Adipocyte (in vitro differentiated cells): Measurements from ENCODE around the gene DMTF1.
A peak's percentile ranks its signal among the peaks of the same experiment; 100 is the strongest.
"Not testable (repeated sequence)": the region's sequence is repeated elsewhere in the genome, so short reads cannot be mapped to it uniquely, and the experiment has no call there.

Experiments
- DNase-seq: peaks from one replicate; pipeline ENCODE4 v3.0.0-alpha.2; 2015; ENCODE audit warnings: low read depth
- H3K27me3 ChIP-seq: replicated peaks from 2 replicates; pipeline ENCODE4 v1.7.0; 2013; ENCODE audit warnings: mild to moderate bottlenecking, low read length, moderate library complexity; ENCODE audit not compliant: control insufficient read depth, insufficient read depth
- H3K36me3 ChIP-seq: 2 replicates; pipeline ENCODE4 v1.7.0; 2013; ENCODE audit warnings: low read length, mild to moderate bottlenecking, moderate library complexity; ENCODE audit not compliant: control insufficient read depth, insufficient read depth, severe bottlenecking
- H3K4me1 ChIP-seq: 2 replicates; pipeline ENCODE4 v1.7.0; 2013; ENCODE audit warnings: mild to moderate bottlenecking, low read length, moderate library complexity; ENCODE audit not compliant: control insufficient read depth, insufficient read depth
- H3K4me3 ChIP-seq: 2 replicates; pipeline ENCODE4 v1.7.0; 2013; ENCODE audit warnings: mild to moderate bottlenecking, low read length, moderate library complexity
- H3K9ac ChIP-seq: 2 replicates; pipeline ENCODE4 v1.7.0; 2013; ENCODE audit warnings: mild to moderate bottlenecking, low read length, moderate library complexity
- H3K9me3 ChIP-seq: 2 replicates; pipeline ENCODE4 v1.7.0; 2013; ENCODE audit warnings: mild to moderate bottlenecking, low read length, moderate library complexity; ENCODE audit not compliant: control insufficient read depth

Gene DMTF1

GRCh38 chr7:87231711-87232110, 79.5 kb downstream of the DMTF1 start:
- Histone ChIP-seq H3K4me3 (no peak overlapping the region), H3K27me3 (no peaks in the 10 kb centered on the region), H3K9me3 (no peaks in the 10 kb centered on the region), H3K9ac (no peak overlapping the region), H3K4me1 (peaks cover 19% of the 10 kb centered on the region), H3K36me3 (no peaks in the 10 kb centered on the region)
- DNase-seq = no peak

- H3K4me1 ChIP-seq = peaks cover 19% of the 10 kb centered on the region
- H3K4me3 ChIP-seq = no peak overlapping the region
- peaks cover 3% of the 10 kb centered on the region for H3K27me3 ChIP-seq
- H3K36me3 ChIP-seq = no peaks in the 10 kb centered on the region
- H3K9me3 ChIP-seq = no peaks in the 10 kb centered on the region
- peak; percentile 47 for DNase-seq
- H3K9ac ChIP-seq = no peak overlapping the region
Measured at GRCh38 chr7:87234949-87235348, 82.7 kb downstream of the DMTF1 start.

GRCh38 chr7:87238464-87239051, 86.3 kb downstream of the DMTF1 start:
- H3K36me3 ChIP-seq, H3K27me3 ChIP-seq, DNase-seq, H3K4me3 ChIP-seq, H3K9ac ChIP-seq, H3K9me3 ChIP-seq, H3K4me1 ChIP-seq: not testable (repeated sequence)

- DNase-seq, H3K36me3 ChIP-seq, H3K9me3 ChIP-seq, H3K4me3 ChIP-seq, H3K4me1 ChIP-seq, H3K27me3 ChIP-seq, H3K9ac ChIP-seq: not testable (repeated sequence)
Measured at GRCh38 chr7:87245671-87246070, 93.4 kb downstream of the DMTF1 start.
